IPS DF 19.7 (cell line): ENCODE data around the gene FAM72D.
"Not testable (repeated sequence)": the region's sequence is repeated elsewhere in the genome, so short reads cannot be mapped to it uniquely, and the experiment has no call there.

ENCODE experiments used
- DNase-seq: peaks from one replicate; pipeline ENCODE4 v3.0.0-alpha.2; 2013; ENCODE audit warnings: low read depth, low spot score

Gene FAM72D

GRCh38 chr1:145082483-145083255 lies 13.1 kb upstream of the FAM72D start:
- not testable (repeated sequence) for DNase-seq

GRCh38 chr1:145093517-145094149 lies 2.1 kb upstream of the FAM72D start:
- DNase-seq, result not testable (repeated sequence)

- DNase-seq, result not testable (repeated sequence)
Observed at GRCh38 chr1:145094655-145095211, 1.0 kb upstream of the FAM72D start.

GRCh38 chr1:145101725-145102124 lies 6.0 kb downstream of the FAM72D start:
- DNase-seq, result not testable (repeated sequence)

- DNase-seq, result not testable (repeated sequence)
Observed at GRCh38 chr1:145103294-145103693, 7.5 kb downstream of the FAM72D start.

GRCh38 chr1:145111674-145112073 lies 15.9 kb downstream of the FAM72D start:
- DNase-seq, result not testable (repeated sequence)

- DNase-seq, result not testable (repeated sequence)
Observed at GRCh38 chr1:145112703-145113102, 16.9 kb downstream of the FAM72D start.

- DNase-seq, result not testable (repeated sequence)
Observed at GRCh38 chr1:145114560-145115057, 18.8 kb downstream of the FAM72D start.

GRCh38 chr1:145115587-145116493 lies 20.1 kb downstream of the FAM72D start:
- not testable (repeated sequence) for DNase-seq

GRCh38 chr1:145119842-145120241 lies 24.1 kb downstream of the FAM72D start:
- DNase-seq, result not testable (repeated sequence)

GRCh38 chr1:145122344-145123061 lies 26.7 kb downstream of the FAM72D start:
- DNase-seq, result not testable (repeated sequence)

GRCh38 chr1:145123062-145123395 lies 27.3 kb downstream of the FAM72D start:
- DNase-seq, result not testable (repeated sequence)

GRCh38 chr1:145123992-145124641 lies 28.3 kb downstream of the FAM72D start:
- not testable (repeated sequence) for DNase-seq

GRCh38 chr1:145125112-145125511 lies 29.3 kb downstream of the FAM72D start:
- not testable (repeated sequence) for DNase-seq

- DNase-seq, result not testable (repeated sequence)
Observed at GRCh38 chr1:145127144-145127543, 31.4 kb downstream of the FAM72D start.

- peak; percentile 9 for DNase-seq
Observed at GRCh38 chr1:145128697-145129469, 33.1 kb downstream of the FAM72D start.

- not testable (repeated sequence) for DNase-seq
Observed at GRCh38 chr1:145134476-145134875, 38.7 kb downstream of the FAM72D start.

- DNase-seq, result not testable (repeated sequence)
Observed at GRCh38 chr1:145140549-145140948, 44.8 kb downstream of the FAM72D start.

GRCh38 chr1:145144264-145144913 lies 48.6 kb downstream of the FAM72D start:
- DNase-seq, result not testable (repeated sequence)
